Neural cell (in vitro differentiated cells): ENCODE results near the gene HPSE2.

Experiments used
- CTCF ChIP-seq: fragments of 450-650 bp; IDR thresholded peaks from 2 replicates; pipeline ENCODE4 v1.5.1; 2014; ENCODE audit warnings: antibody characterized with exemption, mild to moderate bottlenecking, moderate library complexity; ENCODE audit not compliant: poor library complexity, severe bottlenecking
- EP300 ChIP-seq: fragments of 450-650 bp; conservative IDR thresholded peaks from 2 replicates; pipeline ENCODE4 v1.6.1; 2014; ENCODE audit warnings: antibody characterized with exemption, mild to moderate bottlenecking, moderate library complexity; ENCODE audit not compliant: poor library complexity, severe bottlenecking
- MXI1 ChIP-seq: fragments of 450-650 bp; conservative IDR thresholded peaks from 2 replicates; pipeline ENCODE4 v1.6.1; 2014; ENCODE audit warnings: antibody characterized with exemption, mild to moderate bottlenecking; ENCODE audit not compliant: poor library complexity, severe bottlenecking
- POLR2AphosphoS5 ChIP-seq: IDR thresholded peaks from 2 replicates; pipeline ENCODE4 v1.6.1; 2012
- RAD21 ChIP-seq: fragments of 450-650 bp; conservative IDR thresholded peaks from 2 replicates; pipeline ENCODE4 v1.6.1; 2014; ENCODE audit warnings: antibody characterized with exemption, mild to moderate bottlenecking, moderate library complexity
- SMC3 ChIP-seq: fragments of 450-650 bp; conservative IDR thresholded peaks from 2 replicates; pipeline ENCODE4 v1.6.1; 2014; ENCODE audit warnings: antibody characterized with exemption, mild to moderate bottlenecking, moderate library complexity; ENCODE audit not compliant: poor library complexity
- TAF1 ChIP-seq: IDR thresholded peaks from 2 replicates; pipeline ENCODE4 v1.6.1; 2012; ENCODE audit warnings: low read depth

GRCh38 chr10:98430427-98430826 lies 805.2 kb downstream of the HPSE2 start:
- TF ChIP-seq POLR2AphosphoS5 = no peak
- no peak for TF ChIP-seq CTCF
- TF ChIP-seq EP300 = no peak
- no peak for TF ChIP-seq SMC3
- no peak for TF ChIP-seq RAD21
- no peak for TF ChIP-seq TAF1
- no peak for TF ChIP-seq MXI1
